ENCODE data around the gene NAV3.

NAV3 gene

GRCh38 chr12:78038541-78038940 lies 207.8 kb downstream of the NAV3 start:
- no peak for TF ChIP-seq CTCF (IDR thresholded peaks at IDR 0.05; ENCODE audit: low read depth, low read length, missing control alignments)
- H3K4me3 ChIP-seq (ENCODE audit: low read depth, low read length): no peak overlapping the region
- DNase-seq (ENCODE audit: low read depth): no peak
- in situ Hi-C loops (cut with HindIII; ENCODE audit: low sequenced_read_pairs): no loop called here

- H3K4me3 ChIP-seq (ENCODE audit: low read depth, low read length): no peak overlapping the region
- DNase-seq (ENCODE audit: low read depth): no peak
- no peak for TF ChIP-seq CTCF (IDR thresholded peaks at IDR 0.05; ENCODE audit: low read depth, low read length, missing control alignments)
- in situ Hi-C loops (cut with HindIII; ENCODE audit: low sequenced_read_pairs): no loop called here
Observed at GRCh38 chr12:78038986-78039385, 208.3 kb downstream of the NAV3 start.

GRCh38 chr12:78040111-78040510 lies 209.4 kb downstream of the NAV3 start:
- no peak for DNase-seq (ENCODE audit: low read depth)
- TF ChIP-seq CTCF (IDR thresholded peaks at IDR 0.05; ENCODE audit: low read depth, low read length, missing control alignments): no peak
- in situ Hi-C loops (cut with HindIII; ENCODE audit: low sequenced_read_pairs): no loop called here

GRCh38 chr12:78050790-78051189 lies 220.1 kb downstream of the NAV3 start:
- in situ Hi-C loops (cut with HindIII; ENCODE audit: low sequenced_read_pairs): no loop called here
- no peak for DNase-seq (ENCODE audit: low read depth)
- no peak overlapping the region for H3K4me3 ChIP-seq (ENCODE audit: low read depth, low read length)
- no peak for TF ChIP-seq CTCF (IDR thresholded peaks at IDR 0.05; ENCODE audit: low read depth, low read length, missing control alignments)

More at GRCh38 chr12:78040111-78040510, 209.4 kb downstream of the NAV3 start:
- H3K4me3 ChIP-seq (ENCODE audit: low read depth, low read length): no peak overlapping the region

GRCh38 chr12:78055545-78055944 lies 224.9 kb downstream of the NAV3 start:
- no peak for DNase-seq (ENCODE audit: low read depth)
- no peak for TF ChIP-seq CTCF (IDR thresholded peaks at IDR 0.05; ENCODE audit: low read depth, low read length, missing control alignments)
- in situ Hi-C loops (cut with HindIII; ENCODE audit: low sequenced_read_pairs): no loop called here
- no peak overlapping the region for H3K4me3 ChIP-seq (ENCODE audit: low read depth, low read length)

- H3K4me3 ChIP-seq (ENCODE audit: low read depth, low read length): no peak overlapping the region
- TF ChIP-seq CTCF (IDR thresholded peaks at IDR 0.05; ENCODE audit: low read depth, low read length, missing control alignments): no peak
- DNase-seq (ENCODE audit: low read depth): no peak
- in situ Hi-C loops (cut with HindIII; ENCODE audit: low sequenced_read_pairs): no loop called here
Observed at GRCh38 chr12:78057075-78057474, 226.4 kb downstream of the NAV3 start.

- no peak for TF ChIP-seq CTCF (IDR thresholded peaks at IDR 0.05; ENCODE audit: low read depth, low read length, missing control alignments)
- no peak overlapping the region for H3K4me3 ChIP-seq (ENCODE audit: low read depth, low read length)
- in situ Hi-C loops (cut with HindIII; ENCODE audit: low sequenced_read_pairs): no loop called here
- peak; percentile 19 for DNase-seq (ENCODE audit: low read depth)
Observed at GRCh38 chr12:78060186-78060585, 229.5 kb downstream of the NAV3 start.
